Stimulated activated CD8-positive, alpha-beta memory T cell treated with anti-CD3 and anti-CD28 coated beads, Interleukin-7, amount 100 ng/mL, for 24 hours (primary cell): ENCODE measurements around the gene POLR3H.
A peak's percentile ranks its signal among the peaks of the same experiment; 100 is the strongest.

Experiments used
- DNase-seq: peaks from one replicate; pipeline ENCODE4 v3.0.0-alpha.2; 2020; ENCODE audit warnings: low read depth

Gene POLR3H

DNA sequence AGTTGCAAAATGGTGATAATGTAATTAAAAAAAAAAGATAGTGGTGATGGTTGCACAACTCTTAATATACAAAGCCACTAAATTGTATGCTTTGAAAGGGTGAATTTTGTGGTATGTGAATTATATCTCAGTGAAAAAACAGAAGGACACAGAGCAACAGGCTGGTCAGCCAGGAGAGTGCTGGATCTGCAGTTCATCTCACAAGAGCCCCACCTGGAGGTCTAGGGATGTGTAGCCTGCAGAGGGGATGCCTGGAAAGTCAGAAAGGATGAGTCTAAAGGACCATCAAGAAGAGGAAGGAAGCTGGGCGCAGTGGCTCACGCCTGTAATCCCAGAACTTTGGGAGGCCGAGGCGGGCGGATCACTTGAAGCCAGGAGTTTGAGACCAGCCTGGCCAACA, 9.0 kb downstream of the POLR3H start:
- no peak for DNase-seq

DNA sequence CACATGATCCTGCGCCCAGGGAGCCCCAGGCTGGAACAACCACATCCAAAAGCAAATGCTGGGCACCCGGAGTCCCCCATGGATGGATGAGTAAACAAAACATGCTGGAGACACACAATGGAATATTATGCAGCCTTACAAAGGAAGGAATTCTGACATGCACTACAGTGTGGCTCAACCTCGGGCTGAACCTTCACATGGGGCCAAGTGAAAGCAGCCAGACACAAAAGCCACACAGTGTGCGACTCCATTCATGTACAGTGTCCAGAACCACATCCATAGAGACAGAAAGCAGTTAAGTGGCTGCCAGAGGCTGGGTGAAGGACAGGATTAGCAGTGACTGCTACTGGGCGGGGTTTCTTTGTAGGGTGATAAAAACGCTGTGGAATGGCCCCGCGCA, 10.1 kb downstream of the POLR3H start:
- DNase-seq = no peak

DNA sequence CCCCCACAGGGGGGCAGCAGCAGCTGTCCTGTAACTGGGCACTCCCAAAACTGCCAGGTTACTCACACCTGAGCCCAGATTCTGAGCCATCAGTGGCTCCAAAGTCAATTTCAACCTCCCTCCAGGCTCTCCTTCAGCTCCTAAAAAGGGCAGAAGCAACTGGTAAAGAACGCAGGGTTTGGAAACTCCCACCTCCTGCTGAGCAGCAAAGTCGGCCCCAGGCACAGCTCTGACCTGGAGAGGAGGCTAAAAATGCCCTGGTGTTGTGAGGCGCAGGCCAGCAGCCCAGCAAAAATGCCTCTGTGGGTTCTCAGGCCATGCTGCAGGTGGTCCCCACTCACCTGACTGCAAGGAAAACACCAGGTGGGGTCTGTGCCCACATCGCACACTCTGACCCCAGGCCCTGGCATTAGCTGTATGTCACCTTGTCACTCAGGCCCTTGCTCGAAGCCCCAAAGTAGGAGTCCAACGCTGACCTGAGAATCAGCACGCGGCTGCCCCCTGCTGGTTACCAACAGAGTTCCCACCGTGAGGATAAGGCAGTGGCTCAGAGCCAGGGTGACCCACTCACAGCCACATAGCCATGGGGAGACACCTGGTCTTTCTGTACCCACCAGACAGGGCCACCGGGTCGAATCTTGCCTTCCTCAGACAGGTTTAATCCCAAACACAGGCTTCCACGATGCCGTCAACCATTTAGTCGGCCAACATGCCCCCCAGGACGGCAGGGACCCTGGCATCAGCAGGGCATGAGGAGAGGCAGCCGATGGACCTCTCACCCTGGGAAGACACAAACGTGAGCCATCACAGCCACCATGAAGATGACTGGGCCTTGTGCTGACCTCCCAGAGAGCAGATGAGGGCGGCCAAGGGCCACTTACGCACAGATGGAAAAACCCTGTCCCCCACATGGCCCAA, 11.1 kb downstream of the POLR3H start:
- DNase-seq = peak; percentile 49

DNA sequence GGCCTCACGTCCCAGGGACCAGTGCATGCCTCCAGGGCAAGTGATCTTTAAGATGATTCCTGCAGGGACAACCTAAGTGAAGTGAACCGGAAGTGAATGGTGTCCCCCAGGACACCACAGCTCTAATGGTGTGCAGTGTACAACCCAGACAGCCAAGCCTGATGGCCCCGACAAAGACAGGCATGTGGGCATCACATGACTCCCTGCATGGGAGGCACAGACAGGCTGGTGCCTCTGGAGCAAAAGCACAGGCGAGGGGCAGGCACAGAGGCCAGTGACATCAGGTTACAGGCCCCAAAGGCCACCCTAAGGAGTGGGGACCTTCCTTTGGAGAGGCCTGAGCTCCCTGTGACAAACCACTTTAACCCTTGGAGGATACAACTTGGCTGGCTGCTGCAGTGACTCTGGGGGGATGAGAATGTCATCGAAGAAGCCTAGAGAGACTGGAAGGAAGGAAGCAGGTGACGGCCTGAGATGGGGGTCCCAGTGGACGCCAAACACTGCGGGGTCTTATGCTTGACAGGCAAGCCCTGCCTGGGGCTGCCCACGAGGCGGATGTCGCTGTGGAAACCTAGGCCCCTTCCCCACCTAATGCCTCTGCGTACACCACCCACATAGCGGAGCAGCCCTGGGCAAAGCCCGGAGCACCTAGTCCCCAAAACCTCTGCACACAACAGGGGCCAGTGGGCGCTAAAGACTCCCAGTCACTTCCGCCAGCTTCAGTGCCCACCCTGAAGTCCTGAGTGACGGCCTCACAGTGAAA, 12.4 kb downstream of the POLR3H start:
- DNase-seq = no peak

DNA sequence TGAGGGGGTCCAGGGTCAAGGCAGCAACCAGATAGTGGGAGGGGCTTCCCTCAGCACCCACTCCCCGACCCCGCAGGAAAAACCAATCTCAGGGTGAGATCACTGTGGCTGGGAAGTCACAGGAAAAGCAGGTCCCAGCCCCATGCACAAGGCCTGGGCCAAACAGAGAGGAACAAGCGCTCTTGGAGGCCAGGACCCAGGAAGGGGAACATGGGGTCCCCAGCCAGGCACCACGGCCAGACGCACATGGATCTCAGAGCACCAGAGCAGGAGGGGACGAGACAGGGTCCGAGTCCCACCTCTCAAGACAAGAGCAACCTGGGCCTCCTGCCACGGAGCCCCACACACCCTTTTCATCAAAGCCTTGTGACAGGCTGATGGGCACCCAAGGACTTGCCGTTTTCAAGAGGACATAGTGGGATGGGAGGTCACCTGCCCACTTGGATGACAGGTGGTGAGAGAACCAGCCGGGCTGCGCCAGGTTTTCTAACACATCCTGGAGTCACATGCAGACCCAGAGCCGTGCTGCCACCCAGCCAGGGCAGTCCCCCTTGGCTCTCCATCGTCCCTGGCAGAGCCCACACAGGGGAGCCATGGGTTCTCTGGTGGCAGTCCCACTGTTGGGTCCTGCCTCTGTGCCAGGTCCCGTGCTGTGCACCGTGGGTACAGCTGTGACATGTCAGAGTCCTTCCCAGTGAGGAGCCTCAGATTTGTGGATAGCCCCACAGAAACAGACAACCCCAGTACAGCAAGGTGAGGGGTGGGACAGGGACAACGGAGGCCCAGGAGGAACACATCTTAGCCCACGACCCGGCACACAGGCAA, 13.2 kb downstream of the POLR3H start:
- no peak for DNase-seq

DNA sequence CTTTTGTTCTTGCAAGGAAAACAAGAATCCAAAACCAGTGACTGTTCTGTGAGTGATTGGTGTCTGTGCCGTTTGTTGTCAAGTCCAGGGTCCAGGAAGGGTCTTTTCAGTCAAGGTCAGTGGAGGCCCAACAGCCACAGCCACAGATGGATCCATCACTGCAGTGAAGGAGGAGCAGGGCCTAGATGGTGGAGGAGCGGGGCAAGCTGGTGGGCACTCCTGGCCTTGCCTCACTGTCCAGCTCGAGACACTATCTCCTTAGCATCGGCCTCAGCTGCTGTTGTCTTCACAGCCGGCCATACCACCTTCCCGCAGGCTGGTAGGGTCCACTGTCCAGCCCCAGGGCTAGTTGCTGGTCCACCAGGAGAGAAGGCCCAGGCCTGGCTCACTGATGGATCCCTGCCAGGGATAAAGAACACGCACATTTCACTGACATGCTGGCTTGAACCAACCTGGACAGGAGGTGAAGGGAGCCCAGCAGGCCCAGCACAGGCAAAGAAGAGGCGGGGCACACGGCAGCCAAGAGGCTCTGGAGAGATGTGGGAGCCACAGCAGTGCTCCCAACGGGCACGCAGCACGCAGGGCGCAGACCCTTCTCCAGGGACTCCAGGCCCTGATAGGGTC, 15.2 kb downstream of the POLR3H start:
- no peak for DNase-seq

DNA sequence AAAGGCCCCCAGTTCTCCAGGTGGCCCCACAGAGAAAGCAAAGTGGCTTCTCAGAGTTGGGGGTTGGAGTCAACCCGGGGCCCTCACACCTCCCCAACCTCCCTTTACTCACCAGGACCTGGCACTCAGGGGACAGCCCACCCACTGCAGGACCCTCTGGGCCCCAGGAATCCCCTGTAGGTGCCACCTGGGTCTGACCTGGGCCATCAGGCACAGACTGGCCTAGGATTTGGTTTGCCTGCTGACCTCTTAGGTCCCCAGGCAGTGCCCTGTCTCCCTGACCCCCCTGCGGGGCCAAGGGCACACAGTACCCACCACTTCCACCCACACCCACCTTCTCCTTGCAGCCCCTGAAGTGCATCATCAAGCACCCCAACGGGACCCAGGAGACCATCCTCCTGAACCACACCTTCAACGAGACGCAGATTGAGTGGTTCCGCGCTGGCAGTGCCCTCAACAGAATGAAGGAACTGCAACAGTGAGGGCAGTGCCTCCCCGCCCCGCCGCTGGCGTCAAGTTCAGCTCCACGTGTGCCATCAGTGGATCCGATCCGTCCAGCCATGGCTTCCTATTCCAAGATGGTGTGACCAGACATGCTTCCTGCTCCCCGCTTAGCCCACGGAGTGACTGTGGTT, 16.0 kb downstream of the POLR3H start:
- DNase-seq = no peak

DNA sequence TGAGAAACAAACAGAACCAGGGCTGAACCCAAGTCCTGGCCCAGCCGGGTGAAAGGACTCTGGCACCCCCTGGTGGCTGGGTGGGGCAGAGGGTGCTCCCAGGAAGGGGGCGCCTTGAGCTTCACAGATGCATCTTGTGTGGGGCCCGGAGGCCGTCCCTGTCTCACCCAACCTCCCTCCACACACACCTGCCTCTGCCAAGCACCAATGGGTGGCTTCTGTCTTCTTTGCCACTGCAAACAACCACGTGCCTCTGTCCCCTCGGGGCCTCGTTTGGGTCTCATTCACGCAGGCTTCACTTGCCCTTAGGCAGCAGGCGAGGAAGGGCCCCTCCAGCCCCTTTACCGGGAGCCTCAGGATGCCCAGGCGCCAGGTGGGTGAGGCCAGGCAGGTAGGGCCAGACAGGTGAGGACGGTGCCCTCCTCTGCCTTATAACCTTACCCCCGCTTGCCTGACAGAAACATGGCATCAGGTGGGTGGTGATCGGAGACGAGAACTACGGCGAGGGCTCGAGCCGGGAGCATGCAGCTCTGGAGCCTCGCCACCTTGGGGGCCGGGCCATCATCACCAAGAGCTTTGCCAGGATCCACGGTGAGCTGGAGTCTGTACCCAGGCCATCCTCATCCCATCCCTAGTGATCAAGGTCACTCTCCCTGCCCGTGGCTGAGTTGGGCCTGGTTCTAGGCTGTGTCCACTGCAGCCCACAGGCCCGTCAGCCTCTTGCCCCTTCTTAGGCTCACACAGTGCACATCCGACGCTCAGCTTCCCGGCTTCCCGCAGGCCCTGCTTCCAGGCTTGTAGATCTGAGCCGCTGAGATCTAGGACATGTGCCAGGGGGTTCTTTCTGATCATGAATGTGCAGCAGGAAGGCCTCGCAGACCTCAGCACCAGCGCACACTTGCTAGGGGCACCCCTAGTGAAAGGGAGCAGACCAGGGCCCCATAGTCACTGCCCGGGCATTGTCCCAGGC, 17.2 kb downstream of the POLR3H start:
- DNase-seq = peak; percentile 50

DNA sequence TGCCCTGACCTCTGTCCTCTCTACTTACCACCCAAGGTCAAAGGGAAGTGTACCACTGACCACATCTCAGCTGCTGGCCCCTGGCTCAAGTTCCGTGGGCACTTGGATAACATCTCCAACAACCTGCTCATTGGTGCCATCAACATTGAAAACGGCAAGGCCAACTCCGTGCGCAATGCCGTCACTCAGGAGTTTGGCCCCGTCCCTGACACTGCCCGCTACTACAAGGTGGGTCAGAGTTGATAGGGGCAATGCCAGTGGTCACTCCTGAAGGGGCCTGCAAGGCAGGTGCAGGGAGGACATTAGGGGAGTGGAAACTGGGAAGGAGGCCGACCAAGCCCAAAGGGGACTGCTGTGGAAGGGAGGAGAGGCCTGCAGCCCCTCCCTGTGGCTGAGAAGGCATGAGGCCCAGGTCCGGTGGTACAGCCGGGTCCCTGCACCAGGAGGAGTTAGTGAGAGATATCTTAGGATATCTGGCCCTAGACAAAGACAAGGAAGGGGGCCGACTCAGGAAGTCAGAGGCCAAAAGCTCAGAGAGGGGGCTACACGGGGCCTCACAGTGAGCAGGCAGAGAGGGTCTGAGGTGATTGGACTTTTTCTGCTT, 17.9 kb downstream of the POLR3H start:
- no peak for DNase-seq

DNA sequence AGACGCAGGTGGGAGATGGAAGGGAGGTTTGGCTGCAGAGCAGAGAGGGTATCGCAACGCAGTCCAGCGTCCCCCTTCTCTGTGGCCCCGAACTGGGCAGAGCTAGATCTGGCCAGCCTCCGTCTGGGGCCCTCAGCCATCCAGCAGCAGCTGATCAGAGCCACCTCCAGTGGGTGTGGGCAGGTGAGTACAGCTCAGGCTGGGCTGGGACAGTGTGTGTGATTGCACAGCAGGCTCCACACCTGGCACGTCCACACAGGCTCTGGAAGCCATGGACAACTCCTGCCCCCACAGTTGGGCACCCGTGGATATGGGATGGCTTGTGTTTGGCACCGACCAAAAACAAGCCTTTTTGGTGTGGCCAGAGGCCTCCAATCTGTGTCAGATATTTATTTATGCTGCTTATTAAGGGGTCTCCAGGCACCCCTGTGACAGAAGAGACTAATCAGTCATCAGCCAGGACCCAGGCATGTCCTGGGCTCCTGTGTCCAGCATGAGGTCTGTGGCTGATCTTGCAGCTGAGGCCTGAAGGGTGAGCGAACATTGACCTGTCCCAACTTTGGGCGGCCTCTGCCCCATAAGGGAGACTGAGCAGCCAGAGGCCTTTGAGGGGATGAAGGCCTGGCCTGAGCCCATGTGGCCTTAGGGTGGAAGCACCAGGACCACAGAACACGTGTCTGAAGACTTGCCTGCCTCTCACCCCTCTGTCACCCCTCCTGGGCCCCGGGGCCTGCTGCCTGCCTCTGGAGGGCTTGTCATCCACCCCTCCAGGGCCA, 18.6 kb downstream of the POLR3H start:
- DNase-seq = no peak

DNA sequence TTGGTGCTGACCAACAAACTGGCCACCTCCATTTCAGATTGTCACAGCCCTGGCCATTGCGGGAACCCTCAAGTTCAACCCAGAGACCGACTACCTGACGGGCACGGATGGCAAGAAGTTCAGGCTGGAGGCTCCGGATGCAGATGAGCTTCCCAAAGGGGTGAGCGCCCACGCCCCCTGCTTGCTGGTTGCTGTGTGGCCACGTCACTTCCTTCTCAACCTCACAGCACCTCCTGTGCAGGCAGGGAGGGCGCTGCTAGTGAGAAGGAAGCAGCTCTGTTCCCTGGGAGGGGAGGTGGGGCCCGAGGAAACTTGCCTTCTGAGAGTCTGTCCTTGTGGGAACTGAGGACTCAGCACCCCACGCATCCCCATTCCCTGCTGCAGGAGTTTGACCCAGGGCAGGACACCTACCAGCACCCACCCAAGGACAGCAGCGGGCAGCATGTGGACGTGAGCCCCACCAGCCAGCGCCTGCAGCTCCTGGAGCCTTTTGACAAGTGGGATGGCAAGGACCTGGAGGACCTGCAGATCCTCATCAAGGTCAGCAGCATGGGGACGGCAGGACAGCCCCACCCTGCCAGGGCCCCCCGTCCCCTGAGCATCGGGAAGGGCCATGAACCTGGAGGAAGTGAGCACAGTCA, 19.3 kb downstream of the POLR3H start:
- peak; percentile 43 for DNase-seq

DNA sequence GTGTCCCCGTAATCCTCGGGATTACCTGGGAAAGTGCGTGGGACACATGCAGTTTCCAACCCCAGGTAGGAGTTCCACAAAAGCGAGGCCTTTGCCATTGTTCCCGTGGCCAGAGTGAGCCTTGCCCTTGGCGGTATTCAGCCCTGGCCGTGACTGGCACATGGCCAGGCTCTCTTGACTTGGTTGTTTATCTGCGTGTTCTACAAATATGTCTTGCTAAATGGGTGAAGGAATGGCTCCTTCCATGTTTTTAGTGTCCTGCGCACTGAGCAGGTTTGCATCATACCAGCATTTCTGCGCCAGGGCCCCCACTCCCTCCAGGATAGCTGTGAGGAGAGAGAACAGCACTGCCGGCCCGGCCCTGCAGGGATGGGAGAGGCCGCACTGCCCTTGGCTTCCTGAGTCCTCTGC, 20.0 kb downstream of the POLR3H start:
- no peak for DNase-seq

DNA sequence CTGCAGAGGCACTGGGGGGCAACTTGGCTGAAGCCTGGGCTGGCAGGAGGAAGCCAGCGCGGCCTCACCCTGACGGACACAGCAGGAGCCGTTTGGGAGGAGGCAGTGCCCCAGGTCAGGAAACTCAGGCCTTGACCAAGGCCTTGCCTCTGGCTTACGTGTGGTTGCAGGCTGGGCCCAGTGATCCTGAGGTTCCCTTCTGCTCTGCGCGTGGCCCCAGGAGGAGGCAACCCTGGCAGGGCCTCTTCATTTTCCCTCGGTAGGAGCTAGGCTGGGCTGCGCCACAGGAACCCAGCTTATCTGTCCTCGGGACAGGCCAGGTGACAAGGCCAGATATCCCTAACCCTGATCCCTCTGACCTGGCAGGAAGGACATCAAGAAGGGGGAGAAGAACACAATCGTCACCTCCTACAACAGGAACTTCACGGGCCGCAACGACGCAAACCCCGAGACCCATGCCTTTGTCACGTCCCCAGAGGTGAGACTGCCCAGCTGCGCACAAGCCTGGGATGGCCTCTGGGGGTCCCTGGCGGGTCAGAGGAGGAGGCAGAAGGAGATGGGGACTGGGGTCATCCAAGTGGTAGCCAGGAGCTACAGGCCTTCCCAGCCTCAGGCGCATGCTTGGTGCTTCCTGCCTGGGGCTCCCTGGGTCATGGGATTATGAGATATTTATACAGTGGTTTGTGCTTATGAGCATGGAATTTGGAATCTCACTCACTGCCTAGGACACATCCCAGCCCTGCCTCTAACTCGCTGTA, 20.6 kb downstream of the POLR3H start:
- DNase-seq = no peak

DNA sequence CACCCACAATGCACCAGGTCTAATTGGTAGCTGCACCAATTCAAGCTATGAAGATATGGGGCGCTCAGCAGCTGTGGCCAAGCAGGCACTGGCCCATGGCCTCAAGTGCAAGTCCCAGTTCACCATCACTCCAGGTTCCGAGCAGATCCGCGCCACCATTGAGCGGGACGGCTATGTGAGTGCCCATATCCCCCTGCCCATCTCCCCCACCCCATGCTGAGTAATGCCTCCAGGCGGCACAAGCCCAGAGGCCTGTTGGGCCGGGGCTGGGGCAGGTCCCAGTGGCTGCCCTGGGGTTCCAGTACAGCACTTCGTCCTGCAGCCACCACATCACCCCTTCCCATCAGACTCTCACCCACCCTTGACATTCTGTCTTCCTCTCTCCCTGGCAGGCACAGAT, 21.5 kb downstream of the POLR3H start:
- DNase-seq = no peak

DNA sequence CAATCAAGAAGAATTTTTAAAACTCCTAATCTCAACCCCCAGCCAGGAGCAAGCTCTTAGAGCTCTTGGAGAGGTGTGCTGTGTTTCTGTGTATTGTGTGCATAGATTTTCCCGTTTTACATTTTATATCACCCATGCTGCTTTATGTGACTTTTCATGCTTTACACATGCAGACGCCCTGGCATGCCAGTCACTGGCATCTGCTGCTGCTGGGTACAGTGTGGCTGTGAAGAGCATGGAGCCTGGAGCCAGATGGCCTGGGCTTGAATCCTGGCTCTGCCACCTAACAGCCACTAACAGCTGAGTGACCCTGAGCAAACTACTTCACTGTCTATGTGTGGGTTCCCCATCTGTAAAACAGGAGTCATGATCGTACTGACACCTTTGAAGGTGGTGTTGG, 23.1 kb downstream of the POLR3H start:
- no peak for DNase-seq

DNA sequence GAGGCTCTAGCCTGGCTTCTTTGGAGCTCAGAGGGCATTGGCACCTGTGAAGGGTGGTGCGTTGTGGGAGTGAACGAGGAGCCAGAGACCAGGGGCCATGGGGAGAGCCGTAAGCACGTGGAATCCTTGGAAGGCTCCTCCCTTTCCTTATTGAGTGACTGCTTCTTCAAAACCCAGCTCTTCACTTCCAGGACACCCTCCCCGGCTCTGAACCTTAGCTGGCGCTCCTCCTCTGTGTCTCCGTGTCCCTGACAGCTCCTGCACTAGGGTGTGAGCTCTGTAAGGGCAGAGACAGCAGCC, 26.3 kb downstream of the POLR3H start:
- no peak for DNase-seq

DNA sequence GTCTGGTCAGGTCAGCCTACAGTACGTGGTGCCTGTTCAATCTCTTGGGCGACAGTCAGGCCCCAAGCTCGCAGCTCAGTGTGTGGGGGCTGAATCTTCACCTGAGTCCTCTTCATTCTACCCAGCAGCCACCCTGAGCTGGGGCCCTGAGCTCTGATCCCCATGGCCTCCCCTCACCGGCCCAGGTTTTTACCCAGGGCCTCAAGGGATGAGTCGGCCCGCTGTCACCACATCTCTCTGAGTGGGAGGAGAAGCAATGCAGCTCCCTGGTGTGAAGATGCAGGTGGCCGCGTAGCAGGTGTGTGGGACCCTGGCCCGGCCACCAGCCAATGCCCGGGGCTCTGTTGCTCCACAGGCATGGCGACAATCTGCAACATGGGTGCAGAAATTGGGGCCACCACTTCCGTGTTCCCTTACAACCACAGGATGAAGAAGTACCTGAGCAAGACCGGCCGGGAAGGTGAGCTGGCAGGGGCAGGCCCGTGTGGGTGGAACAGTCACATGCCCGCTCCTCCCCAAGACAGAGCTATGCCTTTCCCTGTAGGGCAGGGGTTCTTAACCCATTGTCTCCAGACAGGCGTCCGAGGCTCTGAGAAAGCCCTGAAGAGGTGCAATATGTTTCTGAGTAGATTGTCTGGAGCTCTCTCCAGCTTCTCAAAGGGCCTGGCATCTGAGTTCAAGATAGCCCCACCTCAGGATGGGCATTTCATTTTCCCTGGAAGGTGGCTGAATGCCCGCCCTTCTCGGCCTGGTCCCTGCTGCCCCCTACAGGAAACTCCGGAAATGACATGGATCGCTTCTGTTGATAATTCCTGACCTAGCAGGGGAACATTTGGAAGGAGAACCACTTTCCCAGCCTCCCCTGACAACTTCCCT, 26.9 kb downstream of the POLR3H start:
- no peak for DNase-seq
